ENCODE measurements around the gene ERO1B.

The ERO1B gene

DNA sequence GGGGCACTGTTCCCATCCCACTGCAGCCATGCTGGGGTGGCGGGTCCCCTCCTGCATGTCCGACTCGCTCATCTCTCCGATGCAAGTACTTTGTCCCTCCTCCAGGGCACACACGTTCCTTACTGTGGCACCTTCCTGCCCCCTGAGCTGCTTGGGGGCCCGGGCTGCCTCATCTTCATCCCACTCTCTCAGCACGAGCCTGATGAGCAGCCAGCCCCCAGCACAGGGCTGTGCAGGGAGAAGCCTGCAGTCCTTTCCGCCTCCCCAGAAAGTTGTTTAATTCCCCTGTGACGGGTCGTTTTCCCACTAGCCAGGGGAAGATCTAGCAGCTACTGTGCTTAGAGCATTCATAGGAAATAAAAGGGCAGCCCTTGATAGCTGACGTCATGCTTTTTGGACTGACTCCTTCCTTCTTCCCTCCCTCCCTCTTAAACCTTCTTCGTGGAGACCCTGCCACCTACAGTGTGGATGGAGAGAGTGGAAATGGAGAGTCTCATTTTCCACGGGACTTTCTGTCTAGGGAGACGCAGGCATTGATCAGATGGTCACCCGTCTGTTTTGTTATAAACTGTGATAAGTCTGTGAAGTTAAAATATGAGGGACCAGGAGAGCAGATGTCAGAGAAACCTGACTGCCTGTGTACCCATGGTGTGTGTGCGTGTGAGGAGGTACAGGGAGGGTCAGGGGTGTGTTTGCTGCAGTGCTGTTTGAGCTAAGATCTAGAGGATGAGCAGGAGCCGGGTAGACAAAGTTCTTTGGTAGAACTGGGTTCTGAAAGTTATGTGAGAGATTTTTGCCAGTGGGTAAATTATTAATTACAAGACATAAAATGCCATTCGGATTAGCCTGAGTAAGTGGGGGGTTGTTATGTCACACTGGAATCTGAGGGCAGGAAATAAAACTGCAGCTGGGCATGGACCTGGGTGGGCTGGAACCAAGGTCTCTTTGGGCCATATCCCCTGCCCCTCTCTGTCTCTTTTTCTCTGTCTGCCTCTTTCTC, 105.1 kb downstream of the ERO1B start:
- DNase-seq, result no peak

DNA sequence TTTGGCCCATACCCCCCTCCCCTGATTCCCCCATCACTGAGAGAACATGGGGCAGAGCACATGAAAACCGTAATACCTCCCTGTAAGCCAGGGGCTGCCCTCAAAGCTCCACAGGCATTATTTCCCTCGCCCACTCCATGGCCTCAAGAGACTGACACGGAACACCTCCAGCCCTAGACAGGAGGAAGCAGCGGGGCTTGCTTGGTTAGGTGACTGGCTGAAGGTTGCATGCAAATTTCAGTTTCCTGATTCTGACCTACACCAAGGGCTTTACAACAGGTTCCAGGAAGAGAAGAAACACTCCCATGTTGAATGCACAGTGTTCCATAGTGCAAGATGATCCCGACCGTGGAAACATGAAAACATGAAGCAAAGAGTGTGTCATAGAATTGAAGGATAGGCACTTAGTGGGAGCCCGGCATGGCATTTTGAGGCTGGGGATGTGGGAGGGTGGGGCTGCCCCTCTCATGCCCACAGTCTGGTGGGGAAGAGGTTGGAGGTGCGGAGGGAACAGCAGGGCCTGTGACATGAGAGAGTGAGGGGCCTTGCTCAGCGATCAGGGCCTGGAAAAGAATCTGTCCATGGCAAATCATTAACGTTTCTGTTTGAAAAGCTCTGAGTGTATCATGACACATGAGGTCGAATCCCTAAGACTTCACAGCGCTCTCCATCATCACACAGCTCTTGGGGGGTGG, 106.0 kb downstream of the ERO1B start:
- no peak for DNase-seq

DNA sequence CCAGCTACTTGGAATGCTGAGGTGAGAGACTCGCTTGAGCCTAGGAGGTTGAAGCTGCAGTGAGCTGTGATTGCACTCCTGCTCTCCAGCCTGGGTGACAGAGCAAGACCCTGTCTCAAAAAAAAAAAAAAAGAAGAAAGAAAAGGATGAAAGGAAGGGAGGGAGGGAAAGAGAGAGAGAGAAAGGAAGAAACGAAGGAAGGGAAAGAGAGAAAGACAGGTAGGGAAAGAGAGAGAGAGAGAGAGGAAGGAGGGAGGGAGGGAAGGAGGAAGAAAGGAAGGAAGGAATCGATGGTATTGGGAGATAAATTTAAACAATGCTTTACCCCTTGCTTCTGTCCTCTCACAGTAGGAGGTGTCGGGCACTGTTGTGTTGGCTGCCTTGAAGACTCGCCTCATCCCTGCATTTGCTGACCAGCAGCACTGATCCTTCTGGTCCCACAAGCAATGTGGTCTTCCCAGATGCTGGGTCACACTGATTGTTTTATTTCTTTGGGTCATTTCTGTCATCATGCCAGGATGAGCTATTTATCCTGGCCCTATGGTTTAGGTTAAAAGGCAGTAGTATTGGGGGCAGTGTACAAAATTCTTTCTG, 108.5 kb downstream of the ERO1B start:
- no peak for DNase-seq

DNA sequence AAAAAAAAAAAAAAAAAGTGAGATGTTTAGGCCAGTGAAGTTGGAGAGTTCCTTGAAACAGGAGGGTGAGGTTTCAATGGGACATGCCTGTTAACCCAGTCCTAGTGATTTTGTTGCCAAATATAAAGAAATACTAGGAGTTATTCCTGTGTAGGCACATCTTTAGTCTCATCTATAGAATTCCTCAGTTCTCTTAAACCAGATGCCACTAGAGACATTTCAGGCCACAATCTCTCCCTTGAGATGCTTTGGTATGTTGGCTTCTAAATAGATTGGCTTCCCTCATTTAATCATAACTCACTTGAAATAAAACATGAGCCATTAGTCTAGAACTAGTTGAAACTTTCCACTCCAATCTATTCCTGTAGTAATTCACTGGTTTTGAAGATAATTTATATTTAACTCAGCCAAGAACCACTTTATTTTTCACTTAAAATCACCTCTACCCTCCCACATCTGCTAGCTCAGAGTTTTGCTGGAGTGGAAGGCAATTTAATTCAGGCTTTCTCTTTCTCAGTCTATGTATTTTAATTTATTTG, 109.6 kb downstream of the ERO1B start:
- DNase-seq, result no peak

DNA sequence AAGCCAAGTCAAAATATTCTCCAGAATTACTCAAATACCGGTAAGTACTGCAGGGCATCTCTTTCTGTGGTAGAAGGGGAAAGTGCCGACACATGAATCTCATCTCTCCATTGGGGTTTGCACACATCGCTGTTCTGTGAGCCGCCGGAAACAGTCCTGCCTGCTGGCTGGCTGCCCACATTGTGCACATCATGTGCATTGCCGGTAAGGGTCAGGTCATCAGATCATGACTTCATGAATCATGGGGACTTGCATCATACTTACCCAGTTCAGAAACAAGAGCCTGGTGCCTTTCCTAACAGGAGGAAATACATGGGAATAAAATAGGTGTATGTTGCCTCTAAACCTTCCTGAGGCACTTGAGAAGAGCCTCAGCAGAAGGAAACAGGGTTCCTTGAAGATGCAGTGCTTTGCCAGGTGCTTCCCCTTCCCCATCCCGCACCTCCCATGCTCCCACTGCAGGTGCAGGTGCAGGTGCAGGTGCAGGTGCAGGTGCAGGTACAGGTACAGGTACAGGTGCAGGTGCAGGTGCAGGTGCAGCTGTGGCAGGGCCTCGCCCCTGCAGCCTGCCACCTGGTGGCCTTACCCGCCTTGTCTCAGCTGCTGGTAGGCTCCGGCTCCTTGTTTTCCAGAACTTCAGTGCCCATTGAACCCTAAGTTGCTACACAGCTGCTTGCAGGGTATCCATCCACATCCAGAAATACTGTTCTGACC, 112.9 kb downstream of the ERO1B start:
- no peak for DNase-seq

DNA sequence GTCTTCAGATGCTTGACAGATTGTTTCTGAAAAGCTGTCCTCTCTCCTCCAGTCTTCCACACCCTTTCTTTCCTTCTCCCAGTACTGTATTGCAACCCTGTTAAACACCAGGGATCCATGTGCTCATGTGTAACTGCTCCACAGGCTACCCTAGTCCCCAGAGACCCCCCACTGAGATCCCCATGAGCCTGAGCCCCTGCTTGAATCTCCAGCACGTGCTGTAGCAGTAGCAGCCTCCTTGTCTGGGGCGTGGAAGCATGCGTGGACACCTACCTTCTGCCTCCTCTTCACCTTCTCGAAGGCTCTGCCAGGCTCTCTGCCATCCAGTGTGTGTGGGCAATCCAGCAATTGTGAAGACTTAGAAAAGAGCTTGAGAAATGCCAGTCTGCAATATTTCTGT, 114.2 kb downstream of the ERO1B start:
- DNase-seq, result no peak

DNA sequence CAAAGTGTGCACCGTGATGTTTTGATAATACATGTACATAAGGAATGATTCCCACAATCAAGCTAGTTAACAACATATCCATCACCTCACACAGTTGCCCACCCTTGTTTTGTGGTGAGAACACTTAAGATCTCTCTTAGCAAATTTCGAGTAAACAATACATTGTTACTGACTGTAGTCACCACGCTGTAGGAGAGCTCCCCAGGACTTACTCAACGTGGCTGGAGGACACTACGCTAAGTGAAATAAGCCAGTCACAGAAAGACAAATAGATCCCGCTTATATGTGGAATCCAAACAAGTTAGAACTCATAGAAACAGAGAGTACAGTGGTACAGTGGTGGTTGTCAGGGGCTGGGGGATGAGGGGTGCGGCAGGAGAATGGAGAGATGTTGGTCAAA, 114.6 kb downstream of the ERO1B start:
- DNase-seq, result no peak

DNA sequence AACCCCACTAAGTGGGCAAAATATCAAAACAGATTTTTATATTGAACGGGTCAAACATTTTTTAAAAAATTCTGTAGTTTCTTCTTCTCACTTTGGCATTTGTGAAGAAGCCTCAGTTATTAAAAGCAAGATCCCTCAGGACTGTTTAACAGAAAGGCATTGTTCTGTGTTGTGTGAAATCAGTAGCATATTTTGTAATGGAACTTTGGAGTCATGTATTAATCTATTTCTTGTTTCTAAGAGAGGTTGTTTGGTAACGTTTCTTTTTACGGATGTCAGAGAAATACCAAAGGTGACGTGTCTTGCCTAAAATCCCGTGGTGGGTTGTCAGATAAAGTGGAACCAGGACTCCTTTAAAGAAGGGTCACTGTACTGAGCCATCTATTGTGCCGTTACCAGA, 115.7 kb downstream of the ERO1B start:
- DNase-seq, result no peak
